GM19372 (cell line): ENCODE measurements around the gene CHTF8.

Source experiments
- ATAC-seq: cut with Tn5 transposase; IDR thresholded peaks from one replicate; pipeline ENCODE4 v1.9.1; 2021; ENCODE audit warnings: mild to moderate bottlenecking, low read depth, moderate library complexity; ENCODE audit not compliant: unreplicated experiment

Gene CHTF8

GRCh38 chr16:69114346-69114975 is 17.9 kb downstream of the CHTF8 start:
- ATAC-seq: no peak

- ATAC-seq: no peak
Measured at GRCh38 chr16:69113216-69113615, 19.2 kb downstream of the CHTF8 start.

GRCh38 chr16:69112285-69113129 is 19.9 kb downstream of the CHTF8 start:
- no peak for ATAC-seq

GRCh38 chr16:69111876-69112230 is 20.5 kb downstream of the CHTF8 start:
- ATAC-seq: no peak

- no peak for ATAC-seq
Measured at GRCh38 chr16:69111216-69111875, 21.0 kb downstream of the CHTF8 start.

GRCh38 chr16:69110406-69110805 is 22.0 kb downstream of the CHTF8 start:
- no peak for ATAC-seq

- ATAC-seq: no peak
Measured at GRCh38 chr16:69109486-69110270, 22.7 kb downstream of the CHTF8 start.

GRCh38 chr16:69108905-69109252 is 23.5 kb downstream of the CHTF8 start:
- no peak for ATAC-seq

GRCh38 chr16:69108064-69108904 is 24.1 kb downstream of the CHTF8 start:
- ATAC-seq: no peak

GRCh38 chr16:69107316-69107962 is 24.9 kb downstream of the CHTF8 start:
- no peak for ATAC-seq

GRCh38 chr16:69106491-69107315 is 25.7 kb downstream of the CHTF8 start:
- ATAC-seq: no peak

- ATAC-seq: no peak
Measured at GRCh38 chr16:69105501-69106361, 26.7 kb downstream of the CHTF8 start, which contains the start of gene HAS3. Gene HAS3 (plus strand): TSS chr16:69105653. CDS start chr16:69109396, 3,743 bp downstream.

- ATAC-seq: no peak
Measured at GRCh38 chr16:69100071-69100691, 32.2 kb downstream of the CHTF8 start.

GRCh38 chr16:69095193-69095592 is 37.2 kb downstream of the CHTF8 start:
- no peak for ATAC-seq

- ATAC-seq: no peak
Measured at GRCh38 chr16:69094501-69094900, 37.9 kb downstream of the CHTF8 start.

GRCh38 chr16:69093974-69094373 is 38.4 kb downstream of the CHTF8 start:
- no peak for ATAC-seq
